ENCODE data around the gene RPL7A. TPM values are rescaled to one million over a fixed set of nuclear protein-coding genes. Genes with fewer than 3 reads are reported as not detected.

The RPL7A gene
- total RNA-seq, 1 experiment from 2014 or later: 2,895 TPM

DNA sequence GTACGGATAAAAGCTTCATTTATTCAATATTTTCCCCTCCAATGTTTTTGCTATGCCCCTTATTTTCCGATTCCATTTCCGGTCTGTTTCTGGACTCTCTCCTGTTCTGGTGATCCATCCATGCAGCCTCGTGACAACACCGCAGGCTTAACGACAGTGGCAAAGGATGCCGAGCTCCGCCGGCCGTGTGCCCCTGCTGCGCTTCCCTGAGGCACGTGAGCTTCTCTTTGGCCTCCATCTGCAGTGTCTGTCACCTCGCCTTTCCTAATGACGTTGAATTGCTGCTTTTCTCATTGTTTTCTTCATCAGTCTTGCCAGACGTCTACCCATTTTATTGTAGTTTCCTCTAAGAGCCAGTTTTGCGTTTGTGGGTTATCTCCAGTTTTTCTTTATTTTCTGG is 40.7 kb upstream of the RPL7A start:
- Histone ChIP-seq H3K9me3 (ENCODE audit: control insufficient read depth, low read depth, low read length) (no peaks in the 10 kb centered on the region), H3K4ac (ENCODE audit: low read depth, low read length) (no peak overlapping the region), H2BK120ac (ENCODE audit: low read depth, low read length, poor library complexity, severe bottlenecking) (no peak overlapping the region), H2AFZ (ENCODE audit: low read length) (no peak overlapping the region), H4K91ac (ENCODE audit: insufficient read length, low read depth, low read length) (no peak overlapping the region), H3K14ac (ENCODE audit: insufficient read depth, low read length) (no peak overlapping the region), H3K23me2 (ENCODE audit: insufficient read length, low read depth, low read length, poor library complexity, severe bottlenecking) (no peaks in the 10 kb centered on the region), H2BK12ac (ENCODE audit: insufficient read length, low read depth, low read length) (no peak overlapping the region), H4K5ac (ENCODE audit: insufficient read length, low read depth, low read length) (no peak overlapping the region), H3K23ac (ENCODE audit: insufficient read length, low read depth, low read length) (no peak overlapping the region), H2BK15ac (ENCODE audit: low read depth, low read length) (no peak overlapping the region), H2BK20ac (ENCODE audit: low read depth, low read length, poor library complexity, severe bottlenecking) (no peak overlapping the region), H2AK5ac (ENCODE audit: insufficient read length, low read length) (no peak overlapping the region), H3T11ph (ENCODE audit: low read length) (no peak overlapping the region), H3K9ac (ENCODE audit: extremely low read depth, insufficient read length, low read length) (no peak overlapping the region), H4K8ac (replicated peaks; ENCODE audit: insufficient read length, low read depth, low read length) (no peak overlapping the region), H3K56ac (ENCODE audit: insufficient read length, low read depth, low read length) (no peak overlapping the region), H3K79me1 (ENCODE audit: insufficient read depth, low read depth, low read length, poor library complexity, severe bottlenecking) (no peaks in the 10 kb centered on the region), H3K27me3 (ENCODE audit: insufficient read depth, low read length) (no peaks in the 10 kb centered on the region), H3K79me2 (ENCODE audit: insufficient read depth, low read length) (no peaks in the 10 kb centered on the region), H3K4me2 (ENCODE audit: insufficient read depth, insufficient read length, low read length) (no peak overlapping the region), H3K27ac (ENCODE audit: insufficient read length, low read depth, low read length) (no peak overlapping the region), H2BK5ac (ENCODE audit: insufficient read length, low read length) (no peak overlapping the region), H3K18ac (ENCODE audit: insufficient read length, low read depth, low read length) (no peak overlapping the region), H3K4me1 (ENCODE audit: insufficient read depth, low read length) (no peaks in the 10 kb centered on the region), H4K20me1 (ENCODE audit: control insufficient read depth, insufficient read depth, insufficient read length) (no peaks in the 10 kb centered on the region)
- TF ChIP-seq, protein P1, sequence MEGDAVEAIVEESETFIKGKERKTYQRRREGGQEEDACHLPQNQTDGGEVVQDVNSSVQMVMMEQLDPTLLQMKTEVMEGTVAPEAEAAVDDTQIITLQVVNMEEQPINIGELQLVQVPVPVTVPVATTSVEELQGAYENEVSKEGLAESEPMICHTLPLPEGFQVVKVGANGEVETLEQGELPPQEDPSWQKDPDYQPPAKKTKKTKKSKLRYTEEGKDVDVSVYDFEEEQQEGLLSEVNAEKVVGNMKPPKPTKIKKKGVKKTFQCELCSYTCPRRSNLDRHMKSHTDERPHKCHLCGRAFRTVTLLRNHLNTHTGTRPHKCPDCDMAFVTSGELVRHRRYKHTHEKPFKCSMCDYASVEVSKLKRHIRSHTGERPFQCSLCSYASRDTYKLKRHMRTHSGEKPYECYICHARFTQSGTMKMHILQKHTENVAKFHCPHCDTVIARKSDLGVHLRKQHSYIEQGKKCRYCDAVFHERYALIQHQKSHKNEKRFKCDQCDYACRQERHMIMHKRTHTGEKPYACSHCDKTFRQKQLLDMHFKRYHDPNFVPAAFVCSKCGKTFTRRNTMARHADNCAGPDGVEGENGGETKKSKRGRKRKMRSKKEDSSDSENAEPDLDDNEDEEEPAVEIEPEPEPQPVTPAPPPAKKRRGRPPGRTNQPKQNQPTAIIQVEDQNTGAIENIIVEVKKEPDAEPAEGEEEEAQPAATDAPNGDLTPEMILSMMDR (conservative IDR thresholded peaks at IDR 0.05): no peak
- H3K27ac Mint-ChIP-seq: no peak overlapping the region
- H3K4me1 Mint-ChIP-seq: no peaks in the 10 kb centered on the region
- H3K4me3 Mint-ChIP-seq: no peak overlapping the region
- DNase-seq: no peak
- no CpG with 5 or more reads among the region's 16 CpGs for WGBS (ENCODE audit: extremely low coverage, insufficient read length, low lambda C conversion rate)
- peaks cover 10 to 12% of the 10 kb centered on the region in 2 experiments for H3K9me3 Mint-ChIP-seq
- peaks cover 40% of the 10 kb centered on the region for H3K27me3 Mint-ChIP-seq (ENCODE audit: low read depth)
- H3K36me3 Mint-ChIP-seq (ENCODE audit: insufficient read depth in 1 of 3, low read depth in 3 of 3): peaks cover 9 to 10% (median 9%) of the 10 kb centered on the region in 3 experiments; a peak in 6 of 7 replicates
